Upper lobe of left lung (tissue), 4 donors: ENCODE results near the gene EPHA4.

ENCODE experiments used
- CTCF ChIP-seq, 6 experiments: fragments of 450-650 bp in 4 of 6; fragments of 200-600 bp in 2 of 6; sonication (generic) in 2 of 6; IDR thresholded peaks; one replicate each; pipeline ENCODE4 v1.5.1; 2016 to 2019; ENCODE audit warnings: antibody characterized with exemption in 6 of 6
- EP300 ChIP-seq, 4 donors: sonication (generic); formaldehyde crosslinking; IDR thresholded peaks; one replicate each; pipeline ENCODE4 v1.5.1; 2017; ENCODE audit warnings: antibody characterized with exemption in 4 of 4, control low read depth in 2 of 4
- POLR2AphosphoS5 ChIP-seq, 2 donors: sonication (generic); formaldehyde crosslinking; IDR thresholded peaks; one replicate each; pipeline ENCODE4 v1.5.1; 2017; ENCODE audit warnings: antibody characterized with exemption in 2 of 2

GRCh38 chr2:221399183-221399582 is 172.9 kb downstream of the EPHA4 start:
- no peak for TF ChIP-seq POLR2AphosphoS5 (IDR thresholded peaks at IDR 0.05)
- TF ChIP-seq CTCF (IDR thresholded peaks at IDR 0.05): no peak
- no peak for TF ChIP-seq EP300 (IDR thresholded peaks at IDR 0.05)
